Brain microvascular endothelial cell (primary cell): ENCODE data around the gene BMP7.

Source experiments
- DNase-seq: peaks from one replicate; pipeline ENCODE4 v3.0.0-alpha.2; 2020
- H3K27ac ChIP-seq: fragments of 250-450 bp; sonication (Bioruptor Pico); 2 replicates; pipeline ENCODE4 v1.5.1; 2020; ENCODE audit warnings: mild to moderate bottlenecking, moderate library complexity
- H3K27me3 ChIP-seq: fragments of 250-450 bp; sonication (Bioruptor Pico); replicated peaks from 2 replicates; pipeline ENCODE4 v1.5.1; 2020; ENCODE audit warnings: mild to moderate bottlenecking
- H3K36me3 ChIP-seq: fragments of 250-450 bp; sonication (Bioruptor Pico); replicated peaks from 2 replicates; pipeline ENCODE4 v1.5.1; 2020; ENCODE audit warnings: mild to moderate bottlenecking
- H3K4me3 ChIP-seq: 2 replicates; pipeline ENCODE4 v1.5.1; 2011; ENCODE audit warnings: low read depth, mild to moderate bottlenecking, control low read depth, low read length, moderate library complexity
- CTCF ChIP-seq: IDR thresholded peaks from 2 replicates; pipeline ENCODE4 v1.5.1; 2011; ENCODE audit warnings: low read depth, mild to moderate bottlenecking, moderate library complexity, low read length, control low read depth, inconsistent platforms; ENCODE audit errors: missing control alignments
- in situ Hi-C: cut with HindIII; loops from 2 replicates; pipeline ENCODE4 v1.10.0; 2017; ENCODE audit warnings: low sequenced_read_pairs, low pct_ligation_motif_present

Gene BMP7

GRCh38 chr20:57129303-57129702, 137.1 kb downstream of the BMP7 start:
- TF ChIP-seq CTCF = no peak
- Histone ChIP-seq H3K27me3 (no peaks in the 10 kb centered on the region), H3K36me3 (no peaks in the 10 kb centered on the region), H3K4me3 (no peak overlapping the region), H3K27ac (no peak overlapping the region)
- in situ Hi-C loops = no loop called here
- DNase-seq = no peak

GRCh38 chr20:57128044-57128757, 138.2 kb downstream of the BMP7 start:
- in situ Hi-C loops = no loop called here
- TF ChIP-seq CTCF = no peak
- DNase-seq = no peak
- Histone ChIP-seq H3K4me3 (no peak overlapping the region), H3K36me3 (no peaks in the 10 kb centered on the region), H3K27me3 (no peaks in the 10 kb centered on the region), H3K27ac (no peak overlapping the region)

- Histone ChIP-seq H3K27ac (no peak overlapping the region), H3K4me3 (no peak overlapping the region), H3K36me3 (no peaks in the 10 kb centered on the region), H3K27me3 (no peaks in the 10 kb centered on the region)
- no peak for TF ChIP-seq CTCF
- in situ Hi-C loops = no loop called here
- no peak for DNase-seq
These were observed 139.9 kb downstream of the BMP7 start for GRCh38 chr20:57126481-57127092.

- H3K27me3 ChIP-seq = no peaks in the 10 kb centered on the region
- H3K36me3 ChIP-seq = no peaks in the 10 kb centered on the region
- no peak overlapping the region for H3K4me3 ChIP-seq
- H3K27ac ChIP-seq = no peak overlapping the region
- TF ChIP-seq CTCF = no peak
- DNase-seq = no peak
- in situ Hi-C loops = no loop called here
These were observed 141.5 kb downstream of the BMP7 start for GRCh38 chr20:57124800-57125517.

GRCh38 chr20:57124366-57124765, 142.1 kb downstream of the BMP7 start:
- no peaks in the 10 kb centered on the region for H3K27me3 ChIP-seq
- no peak overlapping the region for H3K27ac ChIP-seq
- no peaks in the 10 kb centered on the region for H3K36me3 ChIP-seq
- TF ChIP-seq CTCF = no peak
- no peak overlapping the region for H3K4me3 ChIP-seq
- in situ Hi-C loops = no loop called here
- no peak for DNase-seq
